Upper lobe of left lung (tissue), 4 donors: ENCODE data around the gene TLK1.

ENCODE experiments used
- POLR2A ChIP-seq, 4 donors: fragments of 450-650 bp; IDR thresholded peaks; one replicate each; pipeline ENCODE4 v1.5.1; 2016 to 2017; ENCODE audit warnings: antibody characterized with exemption in 4 of 4, mild to moderate bottlenecking in 2 of 4
- POLR2AphosphoS5 ChIP-seq, 2 donors: sonication (generic); formaldehyde crosslinking; IDR thresholded peaks; one replicate each; pipeline ENCODE4 v1.5.1; 2017; ENCODE audit warnings: antibody characterized with exemption in 2 of 2
- TF ChIP-seq, protein P1 (sequence below), 6 experiments: fragments of 450-650 bp in 4 of 6; fragments of 200-600 bp in 2 of 6; sonication (generic) in 2 of 6; IDR thresholded peaks; one replicate each; pipeline ENCODE4 v1.5.1; 2016 to 2019; ENCODE audit warnings: antibody characterized with exemption in 6 of 6

DNA sequence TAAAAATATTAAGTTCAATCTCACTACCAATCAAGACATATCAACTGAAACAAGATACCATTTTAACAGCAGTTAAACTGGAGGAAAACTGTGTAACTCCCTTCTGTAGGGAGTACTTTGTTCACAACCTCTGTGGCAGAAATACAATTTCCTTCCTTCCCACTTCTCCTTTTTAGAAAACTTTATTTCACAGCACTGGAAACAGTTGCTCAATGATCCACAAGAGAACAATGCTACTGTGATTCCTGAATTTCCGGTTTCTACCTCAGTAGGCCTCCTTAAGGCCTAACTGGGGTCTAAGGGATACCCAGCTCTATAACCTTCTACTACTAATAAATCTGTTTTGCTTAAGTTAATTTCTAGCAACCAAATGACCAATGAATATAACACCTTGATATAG is 14.1 kb downstream of the TLK1 start:
- TF ChIP-seq, protein P1, sequence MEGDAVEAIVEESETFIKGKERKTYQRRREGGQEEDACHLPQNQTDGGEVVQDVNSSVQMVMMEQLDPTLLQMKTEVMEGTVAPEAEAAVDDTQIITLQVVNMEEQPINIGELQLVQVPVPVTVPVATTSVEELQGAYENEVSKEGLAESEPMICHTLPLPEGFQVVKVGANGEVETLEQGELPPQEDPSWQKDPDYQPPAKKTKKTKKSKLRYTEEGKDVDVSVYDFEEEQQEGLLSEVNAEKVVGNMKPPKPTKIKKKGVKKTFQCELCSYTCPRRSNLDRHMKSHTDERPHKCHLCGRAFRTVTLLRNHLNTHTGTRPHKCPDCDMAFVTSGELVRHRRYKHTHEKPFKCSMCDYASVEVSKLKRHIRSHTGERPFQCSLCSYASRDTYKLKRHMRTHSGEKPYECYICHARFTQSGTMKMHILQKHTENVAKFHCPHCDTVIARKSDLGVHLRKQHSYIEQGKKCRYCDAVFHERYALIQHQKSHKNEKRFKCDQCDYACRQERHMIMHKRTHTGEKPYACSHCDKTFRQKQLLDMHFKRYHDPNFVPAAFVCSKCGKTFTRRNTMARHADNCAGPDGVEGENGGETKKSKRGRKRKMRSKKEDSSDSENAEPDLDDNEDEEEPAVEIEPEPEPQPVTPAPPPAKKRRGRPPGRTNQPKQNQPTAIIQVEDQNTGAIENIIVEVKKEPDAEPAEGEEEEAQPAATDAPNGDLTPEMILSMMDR (IDR thresholded peaks at IDR 0.05): no peak
- TF ChIP-seq POLR2A (IDR thresholded peaks at IDR 0.05): no peak
- no peak for TF ChIP-seq POLR2AphosphoS5 (IDR thresholded peaks at IDR 0.05)
